Measurements from ENCODE around the gene DHRS11. TPM values are rescaled to one million over a fixed set of nuclear protein-coding genes. Genes with fewer than 3 reads are reported as not detected.

Gene DHRS11
- total RNA-seq, 1 experiment from 2014 or later, result 27.9 TPM

- H3K56ac ChIP-seq (ENCODE audit: insufficient read length, low read depth, low read length), result no peak overlapping the region
- Mint-ChIP-seq H3K27me3 (ENCODE audit: low read depth) (no peaks in the 10 kb centered on the region), H3K4me3 (no peak overlapping the region), H3K9me3 (no peaks in the 10 kb centered on the region), H3K36me3 (ENCODE audit: insufficient read depth in 1 of 3, low read depth in 3 of 3) (peaks cover 9 to 35% (median 31%) of the 10 kb centered on the region in 3 experiments; a peak in 6 of 7 replicates), H3K27ac (peak overlapping the region in 1 of 3 experiments; percentile 78; a peak in 2 of 7 replicates), H3K4me1 (peaks cover 25 to 27% of the 10 kb centered on the region in 2 experiments)
- H2BK120ac ChIP-seq (ENCODE audit: low read depth, low read length, poor library complexity, severe bottlenecking), result no peak overlapping the region
- no peak overlapping the region for H2BK5ac ChIP-seq (ENCODE audit: insufficient read length, low read length)
- no peak overlapping the region for H2BK20ac ChIP-seq (ENCODE audit: low read depth, low read length, poor library complexity, severe bottlenecking)
- no peak overlapping the region for H3K9ac ChIP-seq (ENCODE audit: extremely low read depth, insufficient read length, low read length)
- no peak overlapping the region for H3K18ac ChIP-seq (ENCODE audit: insufficient read length, low read depth, low read length)
- H2BK12ac ChIP-seq (ENCODE audit: insufficient read length, low read depth, low read length), result no peak overlapping the region
- no peak overlapping the region for H3K4ac ChIP-seq (ENCODE audit: low read depth, low read length)
- H3K14ac ChIP-seq (ENCODE audit: insufficient read depth, low read length), result no peak overlapping the region
- no peaks in the 10 kb centered on the region for H3K79me1 ChIP-seq (ENCODE audit: insufficient read depth, low read depth, low read length, poor library complexity, severe bottlenecking)
- H3T11ph ChIP-seq (ENCODE audit: low read length), result no peak overlapping the region
- H3K4me1 ChIP-seq (ENCODE audit: insufficient read depth, low read length), result no peaks in the 10 kb centered on the region; the same call in 1 of the 2 replicates
- no peaks in the 10 kb centered on the region for H3K79me2 ChIP-seq (ENCODE audit: insufficient read depth, low read length)
- H2AK5ac ChIP-seq (ENCODE audit: insufficient read length, low read length), result no peak overlapping the region
- H3K27ac ChIP-seq (ENCODE audit: insufficient read length, low read depth, low read length), result no peak overlapping the region
- no peak overlapping the region for H2AFZ ChIP-seq (ENCODE audit: low read length)
- peaks cover 8% of the 10 kb centered on the region for H3K23me2 ChIP-seq (ENCODE audit: insufficient read length, low read depth, low read length, poor library complexity, severe bottlenecking)
- TF ChIP-seq, protein P1, sequence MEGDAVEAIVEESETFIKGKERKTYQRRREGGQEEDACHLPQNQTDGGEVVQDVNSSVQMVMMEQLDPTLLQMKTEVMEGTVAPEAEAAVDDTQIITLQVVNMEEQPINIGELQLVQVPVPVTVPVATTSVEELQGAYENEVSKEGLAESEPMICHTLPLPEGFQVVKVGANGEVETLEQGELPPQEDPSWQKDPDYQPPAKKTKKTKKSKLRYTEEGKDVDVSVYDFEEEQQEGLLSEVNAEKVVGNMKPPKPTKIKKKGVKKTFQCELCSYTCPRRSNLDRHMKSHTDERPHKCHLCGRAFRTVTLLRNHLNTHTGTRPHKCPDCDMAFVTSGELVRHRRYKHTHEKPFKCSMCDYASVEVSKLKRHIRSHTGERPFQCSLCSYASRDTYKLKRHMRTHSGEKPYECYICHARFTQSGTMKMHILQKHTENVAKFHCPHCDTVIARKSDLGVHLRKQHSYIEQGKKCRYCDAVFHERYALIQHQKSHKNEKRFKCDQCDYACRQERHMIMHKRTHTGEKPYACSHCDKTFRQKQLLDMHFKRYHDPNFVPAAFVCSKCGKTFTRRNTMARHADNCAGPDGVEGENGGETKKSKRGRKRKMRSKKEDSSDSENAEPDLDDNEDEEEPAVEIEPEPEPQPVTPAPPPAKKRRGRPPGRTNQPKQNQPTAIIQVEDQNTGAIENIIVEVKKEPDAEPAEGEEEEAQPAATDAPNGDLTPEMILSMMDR (conservative IDR thresholded peaks at IDR 0.05), result no peak
- H4K20me1 ChIP-seq (ENCODE audit: control insufficient read depth, insufficient read depth, insufficient read length), result no peaks in the 10 kb centered on the region
- no peak overlapping the region for H4K5ac ChIP-seq (ENCODE audit: insufficient read length, low read depth, low read length)
- WGBS (ENCODE audit: extremely low coverage, insufficient read length, low lambda C conversion rate), result no CpG with 5 or more reads among the region's 13 CpGs
- no peak overlapping the region for H4K91ac ChIP-seq (ENCODE audit: insufficient read length, low read depth, low read length)
- H2BK15ac ChIP-seq (ENCODE audit: low read depth, low read length), result no peak overlapping the region
- DNase-seq, result no peak
- H3K4me2 ChIP-seq (ENCODE audit: insufficient read depth, insufficient read length, low read length), result no peak overlapping the region
- no peak overlapping the region for H3K23ac ChIP-seq (ENCODE audit: insufficient read length, low read depth, low read length)
- no peaks in the 10 kb centered on the region for H3K27me3 ChIP-seq (ENCODE audit: insufficient read depth, low read length)
- no peak overlapping the region for H4K8ac ChIP-seq (replicated peaks; ENCODE audit: insufficient read length, low read depth, low read length)
- H3K9me3 ChIP-seq (ENCODE audit: control insufficient read depth, low read depth, low read length), result no peaks in the 10 kb centered on the region
These were observed 3.1 kb downstream of the DHRS11 start for GRCh38 chr17:36594626-36595401.

All from H9 (cell line).